A549 (cell line): ENCODE data around the gene SPEN. TPM values are rescaled to one million over a fixed set of nuclear protein-coding genes. Genes with fewer than 3 reads are reported as not detected.

ENCODE experiments used
- ATAC-seq, 2 experiments: fragments of 200-7000 bp in 1 of 2; fragments of >200 bp in 1 of 2; cut with Nextera tagmentation in 1 of 2; cut with Tn5 transposase in 1 of 2; 3 replicates each; pipeline versions ENCODE4 v1.8.0 to v1.9.1; 2018 to 2020; ENCODE audit warnings: mild to moderate bottlenecking in 1 of 2, moderate library complexity in 1 of 2
- CTCF ChIA-PET: fragments of 300-600 bp; sonication (Branson Sonifier 250); formaldehyde crosslinking; extraction: SDS; loops from one replicate; lab custom pipeline; 2021; ENCODE audit warnings: antibody characterized with exemption, inconsistent platforms; lab: Yijun Ruan, JAX
- POLR2A ChIA-PET: fragments of 350-600 bp; formaldehyde crosslinking; extraction: SDS; loops from one replicate; lab custom pipeline; 2021; ENCODE audit warnings: antibody characterized with exemption, inconsistent platforms; lab: Yijun Ruan, JAX
- DNase-seq, 2 experiments: peaks; one replicate each; pipeline versions ENCODE4 v3.0.0 to v3.0.0-alpha.2; 2011 to 2016; ENCODE audit warnings: low read depth in 1 of 2, low spot score in 1 of 2
- FAIRE-seq: peaks from 2 replicates; lab custom pipeline; 2011; peaks lifted over from hg19 to GRCh38; lab: Jason Lieb, UNC
- H3K27ac ChIP-seq, 2 experiments: fragments of >200 bp; sonication (Bioruptor Twin); formaldehyde crosslinking; 3 replicates each; pipeline ENCODE4 v1.5.1; 2016 to 2017
- H3K4me1 ChIP-seq: fragments of >200 bp; sonication (Bioruptor Twin); formaldehyde crosslinking; 3 replicates; pipeline ENCODE4 v1.6.1; 2016
- H3K4me2 ChIP-seq: fragments of >200 bp; sonication (Bioruptor Twin); formaldehyde crosslinking; 3 replicates; pipeline ENCODE4 v1.6.1; 2016
- H3K4me3 ChIP-seq: fragments of >200 bp; sonication (Bioruptor Twin); formaldehyde crosslinking; 3 replicates; pipeline ENCODE4 v1.5.1; 2016
- H3K9me3 ChIP-seq: fragments of >200 bp; sonication (Bioruptor Twin); formaldehyde crosslinking; 3 replicates; pipeline ENCODE4 v1.6.1; 2016
- ESRRA ChIP-seq: fragments of 150-350 bp; IDR thresholded peaks from 2 replicates; pipeline ENCODE4 v1.6.1; 2014; ENCODE audit warnings: mild to moderate bottlenecking, low read length, borderline replicate concordance
- GATA3 ChIP-seq: IDR thresholded peaks from 2 replicates; pipeline ENCODE4 v1.6.1; 2012; ENCODE audit warnings: borderline replicate concordance
- JUN ChIP-seq, 2 experiments: fragments of >200 bp; sonication (Bioruptor Twin); formaldehyde crosslinking; IDR thresholded peaks; 2 replicates in 1 of 2; 3 replicates in 1 of 2; pipeline ENCODE4 v1.6.1; 2016 to 2017
- KDM1A ChIP-seq: fragments of 200-600 bp; sonication (generic); IDR thresholded peaks from 2 replicates; pipeline ENCODE4 v1.6.1; 2016; ENCODE audit warnings: low read depth, mild to moderate bottlenecking
- KDM5A ChIP-seq: fragments of 200-600 bp; sonication (generic); IDR thresholded peaks from 2 replicates; pipeline ENCODE4 v1.6.1; 2016; ENCODE audit warnings: antibody characterized with exemption, mild to moderate bottlenecking
- MYC ChIP-seq: IDR thresholded peaks from 2 replicates; pipeline ENCODE4 v1.6.1; 2012; ENCODE audit warnings: mild to moderate bottlenecking, inconsistent platforms, low read length, improper control_type of control experiment, borderline replicate concordance
- POLR2A ChIP-seq: IDR thresholded peaks from 2 replicates; pipeline ENCODE4 v1.6.1; 2012; ENCODE audit warnings: mild to moderate bottlenecking, low read length
- POLR2AphosphoS2 ChIP-seq: conservative IDR thresholded peaks from 2 replicates; pipeline ENCODE4 v1.6.1; 2012; ENCODE audit warnings: low read length, improper control_type of control experiment, inconsistent platforms
- RARB ChIP-seq: fragments of 250-450 bp; sonication (Bioruptor Pico); IDR thresholded peaks from 2 replicates; pipeline ENCODE4 v1.8.0; 2021; ENCODE audit warnings: mild to moderate bottlenecking, moderate library complexity
- RCOR1 ChIP-seq: fragments of 150-350 bp; IDR thresholded peaks from 2 replicates; pipeline ENCODE4 v1.6.1; 2014; ENCODE audit warnings: antibody characterized with exemption, low read length, low read depth
- RFX5 ChIP-seq: fragments of 450-650 bp; IDR thresholded peaks from 2 replicates; pipeline ENCODE4 v1.7.1; 2014; ENCODE audit warnings: antibody characterized with exemption, mild to moderate bottlenecking, moderate library complexity
- WGBS: methylation state at CpG from one replicate; pipeline ENCODE4 v1.1.6; 2017; ENCODE audit errors: missing lambda C conversion rate; 5-methylcytosine and 5-hydroxymethylcytosine counted together
- polyA plus RNA-seq, 4 experiments: library from polyadenylated mRNA; depleted of rRNA in 3 of 4; stranded (reverse); fragments of >200 nt; fragmentation: RNase III in 1 of 4; extraction: RNeasy Plus Mini Kit Qiagen cat#74134 plus additional on column Dnase treatment in 1 of 4; gene quantifications; 2 replicates in 3 of 4; 3 replicates in 1 of 4; pipeline ENCODE4 v1.2.3, GENCODE V29; 2011 to 2017
- TF ChIP-seq, protein P1 (sequence below): fragments of 200-600 bp; sonication (generic); IDR thresholded peaks from 2 replicates; pipeline ENCODE4 v1.6.1; 2016; ENCODE audit warnings: antibody characterized with exemption, mild to moderate bottlenecking, moderate library complexity
- TF ChIP-seq, protein P2 (sequence below): IDR thresholded peaks from 2 replicates; pipeline ENCODE4 v1.6.1; 2012
- TF ChIP-seq, protein P3 (sequence below): fragments of 250-450 bp; sonication (Bioruptor Pico); IDR thresholded peaks from 2 replicates; pipeline ENCODE4 v1.5.0; 2020; ENCODE audit warnings: low read depth, mild to moderate bottlenecking, moderate library complexity
- TF ChIP-seq, protein P4 (sequence below): fragments of >200 bp; sonication (Bioruptor Twin); formaldehyde crosslinking; IDR thresholded peaks from 2 replicates; pipeline ENCODE4 v1.6.1; 2016

The SPEN gene
- polyA plus RNA-seq, 2 of the 4 experiments (the other 2 are of a cell fraction), result 7.0 to 15.5 TPM

DNA sequence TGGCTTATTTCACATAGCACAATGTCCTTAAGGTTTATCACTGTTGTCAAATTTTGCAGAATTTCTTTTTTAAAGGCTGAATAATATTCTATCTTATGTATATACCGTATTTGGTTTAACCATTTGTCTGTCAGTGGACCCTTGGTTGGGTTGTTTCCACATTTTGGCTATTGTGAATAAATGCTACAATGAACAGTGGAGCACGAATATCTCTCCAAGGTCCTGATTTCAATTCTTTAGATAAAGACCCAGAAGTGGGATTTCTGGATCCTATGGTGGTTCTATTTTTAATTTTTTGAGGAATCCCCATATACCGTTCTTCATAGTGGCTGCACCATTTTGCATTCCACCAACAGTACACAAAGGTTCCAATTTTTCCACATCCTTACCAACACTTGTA lies 134.2 kb downstream of the SPEN start:
- DNase-seq (no peak), ATAC-seq (no peak), FAIRE-seq (no peak)
- H3K4me3 ChIP-seq, result no peak overlapping the region
- 35% methylated on average over 3 of the region's 3 CpGs for WGBS
- ChIA-PET CTCF (interaction anchor here (2.5 kb wide), 1 partner anchor 13 kb away, joined by 8 read pairs; no protein-coding TSS in a partner anchor), POLR2A (no interaction called here)
- H3K4me2 ChIP-seq, result no peak overlapping the region
- peaks cover 1% of the 10 kb centered on the region; the same call in 2 of the 3 replicates for H3K4me1 ChIP-seq
- TF ChIP-seq, protein P1, sequence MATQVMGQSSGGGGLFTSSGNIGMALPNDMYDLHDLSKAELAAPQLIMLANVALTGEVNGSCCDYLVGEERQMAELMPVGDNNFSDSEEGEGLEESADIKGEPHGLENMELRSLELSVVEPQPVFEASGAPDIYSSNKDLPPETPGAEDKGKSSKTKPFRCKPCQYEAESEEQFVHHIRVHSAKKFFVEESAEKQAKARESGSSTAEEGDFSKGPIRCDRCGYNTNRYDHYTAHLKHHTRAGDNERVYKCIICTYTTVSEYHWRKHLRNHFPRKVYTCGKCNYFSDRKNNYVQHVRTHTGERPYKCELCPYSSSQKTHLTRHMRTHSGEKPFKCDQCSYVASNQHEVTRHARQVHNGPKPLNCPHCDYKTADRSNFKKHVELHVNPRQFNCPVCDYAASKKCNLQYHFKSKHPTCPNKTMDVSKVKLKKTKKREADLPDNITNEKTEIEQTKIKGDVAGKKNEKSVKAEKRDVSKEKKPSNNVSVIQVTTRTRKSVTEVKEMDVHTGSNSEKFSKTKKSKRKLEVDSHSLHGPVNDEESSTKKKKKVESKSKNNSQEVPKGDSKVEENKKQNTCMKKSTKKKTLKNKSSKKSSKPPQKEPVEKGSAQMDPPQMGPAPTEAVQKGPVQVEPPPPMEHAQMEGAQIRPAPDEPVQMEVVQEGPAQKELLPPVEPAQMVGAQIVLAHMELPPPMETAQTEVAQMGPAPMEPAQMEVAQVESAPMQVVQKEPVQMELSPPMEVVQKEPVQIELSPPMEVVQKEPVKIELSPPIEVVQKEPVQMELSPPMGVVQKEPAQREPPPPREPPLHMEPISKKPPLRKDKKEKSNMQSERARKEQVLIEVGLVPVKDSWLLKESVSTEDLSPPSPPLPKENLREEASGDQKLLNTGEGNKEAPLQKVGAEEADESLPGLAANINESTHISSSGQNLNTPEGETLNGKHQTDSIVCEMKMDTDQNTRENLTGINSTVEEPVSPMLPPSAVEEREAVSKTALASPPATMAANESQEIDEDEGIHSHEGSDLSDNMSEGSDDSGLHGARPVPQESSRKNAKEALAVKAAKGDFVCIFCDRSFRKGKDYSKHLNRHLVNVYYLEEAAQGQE, result peak; percentile 38; the same call in 1 of the 2 replicates
- TF ChIP-seq KDM1A, result no peak
- H3K27ac ChIP-seq, result no peak overlapping the region
- H3K9me3 ChIP-seq, result peaks cover 8% of the 10 kb centered on the region; the same call in 1 of the 3 replicates

DNA sequence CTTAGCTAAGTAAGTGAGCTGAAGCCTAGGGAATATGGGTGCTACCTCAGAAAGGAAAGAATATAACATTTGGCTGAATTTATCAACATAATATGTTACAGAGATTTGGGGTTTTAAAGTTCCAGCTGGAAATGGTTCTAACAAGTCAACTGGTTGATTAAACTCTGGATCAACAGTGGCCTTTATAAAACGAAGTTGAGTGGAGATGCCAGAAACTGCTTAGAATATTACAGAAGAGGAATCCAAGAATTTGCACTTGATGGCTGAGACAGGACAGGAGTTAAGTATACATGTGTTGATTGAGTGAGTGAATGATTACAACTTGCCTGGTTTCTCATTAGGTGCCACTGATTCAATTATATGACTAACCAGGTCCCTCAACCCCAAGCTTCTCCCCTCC lies 135.8 kb downstream of the SPEN start:
- no peak overlapping the region for H3K4me3 ChIP-seq
- no peak overlapping the region for H3K27ac ChIP-seq
- no peak for ATAC-seq
- H3K4me2 ChIP-seq, result no peak overlapping the region
- CTCF ChIA-PET, result interaction anchor here (0.9 to 1.1 kb wide), 2 partner anchors 12 to 72 kb away, joined by 3 read pairs; no protein-coding TSS in a partner anchor
- H3K4me1 ChIP-seq, result no peaks in the 10 kb centered on the region
- WGBS, result 3% methylated on average over 1 of the region's 1 CpG
- POLR2A ChIA-PET, result no interaction called here
- no peak for DNase-seq
- FAIRE-seq, result no peak
- TF ChIP-seq RARB (CRISPR knock-in tag) (no peak), POLR2AphosphoS2 (no peak), JUN (IDR thresholded peaks at IDR 0.05) (no peak), MYC (no peak), ESRRA (no peak), KDM5A (no peak), RCOR1 (no peak), RFX5 (no peak), POLR2A (no peak), GATA3 (no peak)
- TF ChIP-seq, protein P1, result no peak
- TF ChIP-seq, protein P2, sequence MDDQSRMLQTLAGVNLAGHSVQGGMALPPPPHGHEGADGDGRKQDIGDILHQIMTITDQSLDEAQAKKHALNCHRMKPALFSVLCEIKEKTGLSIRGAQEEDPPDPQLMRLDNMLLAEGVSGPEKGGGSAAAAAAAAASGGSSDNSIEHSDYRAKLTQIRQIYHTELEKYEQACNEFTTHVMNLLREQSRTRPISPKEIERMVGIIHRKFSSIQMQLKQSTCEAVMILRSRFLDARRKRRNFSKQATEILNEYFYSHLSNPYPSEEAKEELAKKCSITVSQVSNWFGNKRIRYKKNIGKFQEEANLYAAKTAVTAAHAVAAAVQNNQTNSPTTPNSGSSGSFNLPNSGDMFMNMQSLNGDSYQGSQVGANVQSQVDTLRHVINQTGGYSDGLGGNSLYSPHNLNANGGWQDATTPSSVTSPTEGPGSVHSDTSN, result no peak
- TF ChIP-seq, protein P3, sequence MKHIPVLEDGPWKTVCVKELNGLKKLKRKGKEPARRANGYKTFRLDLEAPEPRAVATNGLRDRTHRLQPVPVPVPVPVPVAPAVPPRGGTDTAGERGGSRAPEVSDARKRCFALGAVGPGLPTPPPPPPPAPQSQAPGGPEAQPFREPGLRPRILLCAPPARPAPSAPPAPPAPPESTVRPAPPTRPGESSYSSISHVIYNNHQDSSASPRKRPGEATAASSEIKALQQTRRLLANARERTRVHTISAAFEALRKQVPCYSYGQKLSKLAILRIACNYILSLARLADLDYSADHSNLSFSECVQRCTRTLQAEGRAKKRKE (CRISPR knock-in tag), result no peak
- TF ChIP-seq, protein P4, sequence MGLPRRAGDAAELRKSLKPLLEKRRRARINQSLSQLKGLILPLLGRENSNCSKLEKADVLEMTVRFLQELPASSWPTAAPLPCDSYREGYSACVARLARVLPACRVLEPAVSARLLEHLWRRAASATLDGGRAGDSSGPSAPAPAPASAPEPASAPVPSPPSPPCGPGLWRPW, result no peak
- TF ChIP-seq, all 56 proteins: peak for 0
- peaks cover 8% of the 10 kb centered on the region; the same call in 1 of the 3 replicates for H3K9me3 ChIP-seq
